ENCODE results near the gene TBC1D9.

The TBC1D9 gene

GRCh38 chr4:140644470-140645185 lies 111.6 kb downstream of the TBC1D9 start:
- no peak for DNase-seq

- DNase-seq: no peak
Measured at GRCh38 chr4:140643571-140644055, 112.6 kb downstream of the TBC1D9 start.

GRCh38 chr4:140642674-140643437 lies 113.3 kb downstream of the TBC1D9 start:
- no peak for DNase-seq

- DNase-seq: no peak
Measured at GRCh38 chr4:140641789-140642439, 114.3 kb downstream of the TBC1D9 start.

GRCh38 chr4:140641105-140641555 lies 115.1 kb downstream of the TBC1D9 start:
- no peak for DNase-seq

GRCh38 chr4:140640150-140640748 lies 115.9 kb downstream of the TBC1D9 start:
- DNase-seq: no peak

GRCh38 chr4:140639066-140639465 lies 117.1 kb downstream of the TBC1D9 start:
- no peak for DNase-seq

- DNase-seq: peak; percentile 43
Measured at GRCh38 chr4:140637836-140638235, 118.3 kb downstream of the TBC1D9 start.

GRCh38 chr4:140635606-140636005 lies 120.6 kb downstream of the TBC1D9 start:
- no peak for DNase-seq

- DNase-seq: no peak
Measured at GRCh38 chr4:140633951-140634350, 122.2 kb downstream of the TBC1D9 start.

- DNase-seq: no peak
Measured at GRCh38 chr4:140633124-140633523, 123.1 kb downstream of the TBC1D9 start.

GRCh38 chr4:140630246-140630645 lies 125.9 kb downstream of the TBC1D9 start:
- DNase-seq: no peak

- no peak for DNase-seq
Measured at GRCh38 chr4:140628016-140628415, 128.2 kb downstream of the TBC1D9 start.

- no peak for DNase-seq
Measured at GRCh38 chr4:140626661-140627376, 129.4 kb downstream of the TBC1D9 start.

- no peak for DNase-seq
Measured at GRCh38 chr4:140622333-140622958, 133.7 kb downstream of the TBC1D9 start.

GRCh38 chr4:140621161-140621560 lies 135.0 kb downstream of the TBC1D9 start:
- no peak for DNase-seq

GRCh38 chr4:140617499-140618248 lies 138.5 kb downstream of the TBC1D9 start:
- no peak for DNase-seq

- DNase-seq: no peak
Measured at GRCh38 chr4:140615451-140615850, 140.7 kb downstream of the TBC1D9 start.

GRCh38 chr4:140612357-140612756 lies 143.8 kb downstream of the TBC1D9 start:
- no peak for DNase-seq

- no peak for DNase-seq
Measured at GRCh38 chr4:140611854-140612253, 144.3 kb downstream of the TBC1D9 start.

Measured in COR-L47 (cell line).